ENCODE data around the gene ERCC6. TPM values are rescaled to one million over a fixed set of nuclear protein-coding genes. Genes with fewer than 3 reads are reported as not detected.

Gene ERCC6
- total RNA-seq, 4 donors from 2014 or later, result 8.5 to 17.9 (median 9.8) TPM

DNA sequence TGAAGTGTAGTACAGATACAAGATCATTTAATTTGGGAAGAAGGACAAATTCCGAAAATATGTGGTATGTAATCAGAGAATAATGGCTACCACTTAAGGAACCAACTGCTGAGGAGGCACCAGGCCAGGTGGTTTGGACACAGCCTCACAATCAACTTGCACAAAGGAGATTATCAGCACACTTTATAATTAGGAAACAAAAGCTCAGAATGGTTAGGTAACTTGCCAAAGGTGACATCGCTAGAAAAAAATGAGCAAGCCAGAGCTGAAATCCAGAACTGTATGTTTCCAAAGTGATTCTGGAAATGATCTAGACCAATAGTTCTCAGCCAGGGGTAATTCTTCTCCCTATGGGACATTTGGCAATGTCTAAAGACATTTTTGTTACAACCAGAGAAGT is 36.6 kb downstream of the ERCC6 start:
- no peak overlapping the region for H3K27ac ChIP-seq
- TF ChIP-seq POLR2A (IDR thresholded peaks at IDR 0.05), result no peak

DNA sequence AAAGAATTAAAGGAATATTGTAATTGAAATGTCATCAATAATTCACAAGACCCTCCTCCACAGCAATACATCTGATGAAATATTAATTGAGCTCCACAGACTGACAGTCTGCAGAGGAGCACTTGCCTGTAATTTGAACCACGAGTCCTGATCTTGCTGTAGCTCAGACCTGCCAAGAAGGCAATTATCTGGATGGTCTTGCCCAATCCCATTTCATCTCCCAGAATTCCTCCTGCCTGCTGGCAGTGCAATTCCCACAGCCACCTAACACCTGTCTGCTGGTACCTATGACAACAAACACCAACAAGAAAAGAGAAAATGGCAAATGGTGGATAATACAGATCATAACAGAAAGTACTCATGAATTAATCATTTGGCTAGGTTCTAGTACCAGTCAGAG is 38.5 kb downstream of the ERCC6 start:
- no peak for TF ChIP-seq POLR2A (IDR thresholded peaks at IDR 0.05)
- TF ChIP-seq, protein P1, sequence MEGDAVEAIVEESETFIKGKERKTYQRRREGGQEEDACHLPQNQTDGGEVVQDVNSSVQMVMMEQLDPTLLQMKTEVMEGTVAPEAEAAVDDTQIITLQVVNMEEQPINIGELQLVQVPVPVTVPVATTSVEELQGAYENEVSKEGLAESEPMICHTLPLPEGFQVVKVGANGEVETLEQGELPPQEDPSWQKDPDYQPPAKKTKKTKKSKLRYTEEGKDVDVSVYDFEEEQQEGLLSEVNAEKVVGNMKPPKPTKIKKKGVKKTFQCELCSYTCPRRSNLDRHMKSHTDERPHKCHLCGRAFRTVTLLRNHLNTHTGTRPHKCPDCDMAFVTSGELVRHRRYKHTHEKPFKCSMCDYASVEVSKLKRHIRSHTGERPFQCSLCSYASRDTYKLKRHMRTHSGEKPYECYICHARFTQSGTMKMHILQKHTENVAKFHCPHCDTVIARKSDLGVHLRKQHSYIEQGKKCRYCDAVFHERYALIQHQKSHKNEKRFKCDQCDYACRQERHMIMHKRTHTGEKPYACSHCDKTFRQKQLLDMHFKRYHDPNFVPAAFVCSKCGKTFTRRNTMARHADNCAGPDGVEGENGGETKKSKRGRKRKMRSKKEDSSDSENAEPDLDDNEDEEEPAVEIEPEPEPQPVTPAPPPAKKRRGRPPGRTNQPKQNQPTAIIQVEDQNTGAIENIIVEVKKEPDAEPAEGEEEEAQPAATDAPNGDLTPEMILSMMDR (IDR thresholded peaks at IDR 0.05), result no peak
- Histone ChIP-seq H3K4me3 (no peak overlapping the region), H3K36me3 (peaks cover 0 to 42% (median 0%) of the 10 kb centered on the region in 3 donors), H3K27me3 (no peaks in the 10 kb centered on the region), H3K9me3 (no peaks in the 10 kb centered on the region), H3K27ac (no peak overlapping the region), H3K4me1 (no peaks in the 10 kb centered on the region)
- WGBS, 2 donors, result 87 to 89% methylated on average over 1 of the region's 1 CpG
- no peak for DNase-seq
- intact Hi-C loops (cut with DNase I), result no loop called here

More for the DNA sequence above, 36.6 kb downstream of the ERCC6 start:
- no peaks in the 10 kb centered on the region for H3K27me3 ChIP-seq
- peaks cover 0 to 36% (median 0%) of the 10 kb centered on the region in 3 donors for H3K36me3 ChIP-seq
- H3K4me1 ChIP-seq, result no peaks in the 10 kb centered on the region
- no peak for DNase-seq
- intact Hi-C loops (cut with DNase I), result no loop called here
- no peaks in the 10 kb centered on the region for H3K9me3 ChIP-seq
- 76 to 83% methylated on average over 2 of the region's 2 CpGs for WGBS, 2 donors
- no peak overlapping the region for H3K4me3 ChIP-seq

DNA sequence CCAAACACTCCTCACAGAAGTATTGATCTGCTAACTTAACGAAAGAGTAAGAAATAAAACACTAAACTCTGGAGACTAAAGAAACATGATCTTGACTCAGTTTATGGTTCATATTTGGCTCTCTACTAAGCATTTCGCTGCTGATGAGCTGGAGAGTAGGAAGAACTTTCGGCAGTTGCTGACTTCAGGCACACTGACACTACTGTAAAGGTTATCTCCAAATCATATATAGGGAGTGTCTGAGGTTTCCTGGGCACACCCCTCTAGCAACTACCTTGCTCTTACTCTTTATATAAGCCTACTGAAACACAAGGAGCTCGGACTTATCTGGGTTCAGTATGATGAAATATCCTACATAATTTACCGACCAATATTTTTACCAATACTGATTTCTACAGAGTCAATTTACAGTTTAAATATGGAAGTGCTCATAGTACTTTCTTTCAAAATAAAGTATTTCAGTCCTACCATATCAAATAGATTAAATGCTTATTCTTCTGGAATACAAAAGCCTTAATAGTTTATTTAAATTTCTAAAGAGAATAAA is 39.5 kb downstream of the ERCC6 start:
- WGBS, 2 donors, result 87 to 90% methylated on average over 5 of the region's 5 CpGs
- no peak overlapping the region for H3K27ac ChIP-seq
- no peak overlapping the region for H3K4me3 ChIP-seq
- TF ChIP-seq, protein P1 (IDR thresholded peaks at IDR 0.05), result no peak
- no peak for TF ChIP-seq POLR2A (IDR thresholded peaks at IDR 0.05)
- intact Hi-C loops (cut with DNase I), result no loop called here
- DNase-seq, result no peak
- no peaks in the 10 kb centered on the region for H3K4me1 ChIP-seq
- H3K27me3 ChIP-seq, result no peaks in the 10 kb centered on the region
- no peaks in the 10 kb centered on the region for H3K9me3 ChIP-seq
- peaks cover 0 to 35% (median 0%) of the 10 kb centered on the region in 3 donors for H3K36me3 ChIP-seq

DNA sequence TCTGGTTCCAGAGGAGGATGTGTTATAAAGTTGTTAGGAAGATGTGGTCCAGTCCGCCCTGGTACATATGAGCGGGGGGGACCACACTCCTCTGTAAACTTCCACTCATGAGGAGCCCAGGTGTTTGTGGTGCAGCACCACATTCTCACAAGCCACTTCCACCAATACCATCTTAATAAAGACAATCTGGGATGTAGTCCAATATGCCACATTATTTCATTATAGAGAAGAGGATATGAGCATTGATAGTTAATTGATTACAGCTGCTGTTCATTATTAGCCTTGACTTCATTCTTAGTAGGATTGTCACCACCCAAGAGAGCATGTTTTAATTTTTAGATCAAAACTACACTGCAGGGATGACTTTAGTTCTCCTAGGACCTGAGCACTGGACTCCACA is 40.5 kb downstream of the ERCC6 start:
- Histone ChIP-seq H3K4me3 (no peak overlapping the region), H3K36me3 (peaks cover 0 to 42% (median 0%) of the 10 kb centered on the region in 3 donors), H3K4me1 (no peaks in the 10 kb centered on the region), H3K27ac (no peak overlapping the region), H3K27me3 (no peaks in the 10 kb centered on the region), H3K9me3 (no peaks in the 10 kb centered on the region)
- DNase-seq, result no peak
- intact Hi-C loops (cut with DNase I), result no loop called here
- TF ChIP-seq, protein P1 (IDR thresholded peaks at IDR 0.05), result no peak
- TF ChIP-seq POLR2A (IDR thresholded peaks at IDR 0.05), result no peak
- WGBS, 2 donors, result 100% methylated on average over 2 of the region's 2 CpGs

DNA sequence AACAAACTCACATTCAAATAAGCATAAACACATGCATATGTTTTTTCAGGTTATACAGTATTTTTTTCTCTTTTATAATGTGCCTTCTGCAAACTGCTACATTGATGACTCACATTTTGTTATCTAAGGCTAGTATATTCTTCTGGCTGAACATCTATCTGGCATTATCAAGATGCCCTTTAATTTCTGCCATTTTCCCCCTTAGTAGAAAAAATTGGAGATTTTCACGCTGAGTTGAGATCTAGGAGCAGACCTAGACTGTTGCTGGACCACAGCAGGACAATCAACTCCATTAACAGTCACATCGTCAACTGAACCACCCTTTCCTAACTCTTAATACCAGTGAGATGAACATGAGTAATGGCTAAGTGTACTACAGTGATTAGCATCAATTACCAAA is 41.6 kb downstream of the ERCC6 start:
- intact Hi-C loops (cut with DNase I), result no loop called here
- no peak overlapping the region for H3K27ac ChIP-seq
- DNase-seq, result no peak
- 92 to 96% methylated on average over 2 of the region's 2 CpGs for WGBS, 2 donors
- H3K9me3 ChIP-seq, result no peaks in the 10 kb centered on the region
- peaks cover 0 to 52% (median 0%) of the 10 kb centered on the region in 3 donors for H3K36me3 ChIP-seq
- no peaks in the 10 kb centered on the region for H3K27me3 ChIP-seq
- TF ChIP-seq, protein P1 (IDR thresholded peaks at IDR 0.05), result no peak
- no peak for TF ChIP-seq POLR2A (IDR thresholded peaks at IDR 0.05)
- no peaks in the 10 kb centered on the region for H3K4me1 ChIP-seq
- H3K4me3 ChIP-seq, result no peak overlapping the region
